Kasumi-1 (cell line): Measurements from ENCODE around the gene TEX19.
"Not testable (repeated sequence)": the region's sequence is repeated elsewhere in the genome, so short reads cannot be mapped to it uniquely, and the experiment has no call there.

Source experiments
- DNase-seq, 2 experiments: peaks; one replicate each; lab custom pipeline; 2025; lab: John Stamatoyannopoulos, UW

Gene TEX19

GRCh38 chr17:82411396-82412053, 52.5 kb downstream of the TEX19 start:
- no peak for DNase-seq

DNA sequence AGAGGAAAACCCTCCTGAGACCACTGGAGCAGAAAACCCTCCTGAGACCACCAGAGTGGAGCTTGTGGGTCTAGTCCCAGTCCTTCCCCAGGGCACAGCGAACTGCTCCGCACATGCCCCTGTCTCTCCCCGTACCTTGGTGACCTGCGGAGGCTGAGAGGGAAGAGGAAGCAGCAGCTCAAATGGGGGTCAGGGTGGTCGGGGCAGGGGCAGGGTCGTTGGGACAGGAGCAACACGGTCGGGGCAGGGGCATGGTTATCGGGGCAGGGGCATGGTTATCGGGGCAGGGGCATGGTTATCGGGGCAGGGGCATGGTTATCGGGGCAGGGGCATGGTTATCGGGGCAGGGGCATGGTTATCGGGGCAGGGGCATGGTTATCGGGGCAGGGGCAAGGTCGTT, 53.0 kb downstream of the TEX19 start:
- not testable (repeated sequence) for DNase-seq

DNA sequence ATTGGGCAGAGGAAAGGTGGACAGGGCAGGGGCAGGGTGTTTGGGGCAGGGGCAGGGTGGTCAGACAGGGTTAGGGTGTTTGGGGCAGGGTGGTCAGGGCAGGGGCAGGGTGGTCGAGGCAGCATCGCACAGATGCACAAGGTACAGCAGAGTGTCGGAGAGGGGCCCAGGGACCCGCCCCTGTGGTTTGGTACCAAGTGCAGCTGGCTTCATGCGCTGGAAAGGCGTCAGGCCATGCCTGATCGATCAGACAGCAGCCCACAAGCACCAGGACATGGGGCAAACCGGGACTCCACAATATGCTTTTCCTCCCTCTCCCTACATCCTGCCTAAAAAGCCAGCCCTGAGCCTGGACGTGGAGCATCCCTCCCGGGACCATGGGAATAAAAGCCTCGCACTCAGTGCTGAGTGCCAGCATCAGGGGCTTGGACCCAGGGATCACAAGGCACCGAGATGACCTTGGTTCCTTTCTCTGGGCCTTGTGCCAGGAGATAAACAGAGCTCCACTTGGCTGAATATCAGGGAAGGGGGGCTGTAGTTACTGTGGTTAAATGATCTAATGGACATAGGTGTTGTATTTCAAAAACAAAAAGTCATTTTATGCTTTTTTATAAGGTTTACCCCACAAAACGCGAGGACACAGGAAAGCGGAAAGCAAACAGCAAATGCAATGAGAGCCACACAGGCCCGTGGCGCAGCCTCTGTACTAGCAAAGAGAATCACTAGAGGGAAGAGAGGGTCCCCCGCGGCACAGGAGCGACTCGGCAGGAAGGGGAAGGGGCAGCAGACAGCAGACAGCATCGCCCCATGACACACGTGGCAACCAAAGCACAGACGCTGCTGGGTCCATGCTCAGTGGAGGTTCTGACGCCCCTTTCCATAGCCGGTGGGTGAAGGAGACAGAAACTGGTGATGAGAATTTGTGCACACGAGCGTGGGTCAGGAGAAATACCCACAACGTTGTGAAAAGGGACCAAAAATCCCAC, 53.8 kb downstream of the TEX19 start:
- no peak for DNase-seq
